Measurements from ENCODE around the gene SLC25A38.

Gene SLC25A38

DNA sequence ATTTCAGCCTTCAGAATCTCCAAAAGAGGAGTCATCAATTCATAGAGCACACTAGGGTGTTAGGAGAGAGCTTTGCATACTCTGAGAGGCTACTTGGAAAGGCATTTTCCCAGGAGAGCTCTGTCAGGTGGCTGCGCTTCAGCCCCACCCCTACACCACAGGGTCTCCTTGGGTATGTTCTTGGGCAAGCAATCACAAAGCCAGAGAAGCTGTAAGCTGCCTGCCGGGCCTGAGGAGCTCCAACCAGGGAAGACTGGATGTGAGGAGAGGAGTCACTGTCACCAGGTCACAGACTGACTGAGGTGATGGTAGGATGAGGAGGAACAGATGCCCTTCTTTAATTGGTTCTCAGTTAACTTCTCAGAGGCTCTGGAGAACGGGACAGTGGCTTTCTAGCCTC, 13.5 kb downstream of the SLC25A38 start:
- Histone ChIP-seq H3K27me3 (ENCODE audit: control insufficient read depth, insufficient read depth, low read length) (no peaks in the 10 kb centered on the region), H3K27ac (ENCODE audit: low read length) (no peak overlapping the region), H3K9ac (ENCODE audit: low read length) (no peak overlapping the region), H3K4me3 (ENCODE audit: low read length) (no peak overlapping the region), H3K36me3 (ENCODE audit: control insufficient read depth, low read depth, low read length) (peaks cover 55% of the 10 kb centered on the region), H3K9me3 (ENCODE audit: control insufficient read depth, low read depth, low read length) (no peaks in the 10 kb centered on the region), H3K4me1 (ENCODE audit: control insufficient read depth, low read depth, low read length) (peaks cover 2% of the 10 kb centered on the region)

DNA sequence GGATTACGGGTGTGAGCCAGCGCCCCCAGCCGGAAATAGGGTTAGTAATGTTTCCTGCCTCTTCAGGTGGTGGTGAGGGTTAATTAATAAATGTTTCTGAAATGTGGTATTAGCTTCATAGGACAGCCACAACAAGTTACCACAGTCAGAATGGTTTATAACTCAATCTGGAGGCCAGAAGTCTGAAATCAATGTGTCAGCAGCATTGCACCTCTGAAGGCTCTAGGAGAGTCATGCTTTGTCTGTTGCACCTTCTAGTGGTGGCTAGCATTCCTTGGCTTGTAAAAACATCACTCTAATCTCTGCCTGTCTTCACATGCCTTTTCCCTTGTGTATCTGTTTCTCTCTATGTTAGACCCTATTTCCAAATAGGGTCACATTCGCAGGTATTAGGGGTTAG, 15.5 kb downstream of the SLC25A38 start:
- peaks cover 37% of the 10 kb centered on the region for H3K36me3 ChIP-seq (ENCODE audit: control insufficient read depth, low read depth, low read length)
- H3K9me3 ChIP-seq (ENCODE audit: control insufficient read depth, low read depth, low read length): no peaks in the 10 kb centered on the region
- H3K9ac ChIP-seq (ENCODE audit: low read length): no peak overlapping the region
- H3K27ac ChIP-seq (ENCODE audit: low read length): no peak overlapping the region
- no peaks in the 10 kb centered on the region for H3K27me3 ChIP-seq (ENCODE audit: control insufficient read depth, insufficient read depth, low read length)
- H3K4me1 ChIP-seq (ENCODE audit: control insufficient read depth, low read depth, low read length): peaks cover 5% of the 10 kb centered on the region
- H3K4me3 ChIP-seq (ENCODE audit: low read length): no peak overlapping the region

GRCh38 chr3:39401983-39402382, 18.8 kb downstream of the SLC25A38 start:
- H3K4me3 ChIP-seq (ENCODE audit: low read length): no peak overlapping the region
- no peak overlapping the region for H3K27ac ChIP-seq (ENCODE audit: low read length)
- no peak overlapping the region for H3K9ac ChIP-seq (ENCODE audit: low read length)
- H3K9me3 ChIP-seq (ENCODE audit: control insufficient read depth, low read depth, low read length): no peaks in the 10 kb centered on the region
- H3K4me1 ChIP-seq (ENCODE audit: control insufficient read depth, low read depth, low read length): peaks cover 25% of the 10 kb centered on the region
- peaks cover 11% of the 10 kb centered on the region for H3K36me3 ChIP-seq (ENCODE audit: control insufficient read depth, low read depth, low read length)
- H3K27me3 ChIP-seq (ENCODE audit: control insufficient read depth, insufficient read depth, low read length): no peaks in the 10 kb centered on the region

DNA sequence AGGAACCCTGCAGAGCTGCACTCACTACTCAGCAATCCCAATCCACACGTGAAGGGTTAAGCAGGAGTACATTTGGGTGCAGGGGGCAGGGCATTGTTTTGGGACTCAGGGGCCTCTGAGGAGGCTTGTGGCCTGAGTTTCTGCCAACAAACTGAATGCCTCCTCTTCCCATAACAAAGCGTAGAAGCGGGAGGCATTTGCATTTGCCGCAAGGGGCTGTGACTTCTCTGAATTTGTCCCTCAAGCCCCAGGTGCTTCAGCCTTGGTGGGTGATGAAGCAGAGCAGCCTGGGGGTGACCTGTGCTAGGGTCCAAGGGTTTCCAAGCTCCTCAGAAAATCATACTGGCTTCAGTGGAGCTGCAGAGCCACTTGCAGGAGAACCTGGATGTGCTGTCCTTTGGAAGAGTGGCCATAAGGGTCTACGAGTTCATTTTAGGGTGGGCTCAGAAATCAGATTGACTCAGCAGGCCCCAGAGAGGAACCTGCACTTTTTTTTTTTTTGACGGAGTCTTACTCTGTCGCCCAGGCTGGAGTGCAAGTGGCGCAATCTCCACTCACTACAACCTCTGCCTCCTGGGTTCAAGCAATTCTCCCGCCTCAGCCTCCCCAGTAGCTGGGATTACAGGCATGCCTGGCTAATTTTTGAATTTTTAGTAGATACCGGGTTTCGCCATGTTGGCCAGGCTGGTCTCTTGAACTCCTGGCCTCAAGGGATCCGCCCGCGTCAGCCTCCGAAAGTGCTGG, 21.9 kb downstream of the SLC25A38 start:
- H3K4me1 ChIP-seq (ENCODE audit: control insufficient read depth, low read depth, low read length): peaks cover 42% of the 10 kb centered on the region
- no peaks in the 10 kb centered on the region for H3K27me3 ChIP-seq (ENCODE audit: control insufficient read depth, insufficient read depth, low read length)
- peak overlapping the region; percentile 76 for H3K27ac ChIP-seq (ENCODE audit: low read length)
- H3K9ac ChIP-seq (ENCODE audit: low read length): peak overlapping the region; percentile 99
- H3K36me3 ChIP-seq (ENCODE audit: control insufficient read depth, low read depth, low read length): peaks cover 31% of the 10 kb centered on the region
- H3K4me3 ChIP-seq (ENCODE audit: low read length): peak overlapping the region; percentile 99
- H3K9me3 ChIP-seq (ENCODE audit: control insufficient read depth, low read depth, low read length): no peaks in the 10 kb centered on the region

- peaks cover 38% of the 10 kb centered on the region for H3K36me3 ChIP-seq (ENCODE audit: control insufficient read depth, low read depth, low read length)
- H3K4me1 ChIP-seq (ENCODE audit: control insufficient read depth, low read depth, low read length): peaks cover 42% of the 10 kb centered on the region
These were observed 22.7 kb downstream of the SLC25A38 start for GRCh38 chr3:39405687-39406367.

GRCh38 chr3:39406368-39407258, 23.4 kb downstream of the SLC25A38 start, which contains the start of gene RPSA:
Gene RPSA (plus strand): TSS chr3:39406720. CDS start chr3:39407654, 934 bp downstream.
- peak within 1 kb of the TSS; percentile 95 for H3K27ac ChIP-seq (ENCODE audit: low read length)
- H3K9me3 ChIP-seq (ENCODE audit: control insufficient read depth, low read depth, low read length): no peaks in the 10 kb centered on the region
- H3K27me3 ChIP-seq (ENCODE audit: control insufficient read depth, insufficient read depth, low read length): no peaks in the 10 kb centered on the region
- H3K36me3 ChIP-seq (ENCODE audit: control insufficient read depth, low read depth, low read length): peaks cover 46% of the 10 kb centered on the region
- peak within 1 kb of the TSS; percentile 99 for H3K9ac ChIP-seq (ENCODE audit: low read length)
- H3K4me1 ChIP-seq (ENCODE audit: control insufficient read depth, low read depth, low read length): peaks cover 40% of the 10 kb centered on the region
- H3K4me3 ChIP-seq (ENCODE audit: low read length): peak within 1 kb of the TSS; percentile 99

More at GRCh38 chr3:39405687-39406367, 22.7 kb downstream of the SLC25A38 start:
- Histone ChIP-seq H3K9ac (ENCODE audit: low read length) (peak overlapping the region; percentile 99), H3K9me3 (ENCODE audit: control insufficient read depth, low read depth, low read length) (no peaks in the 10 kb centered on the region), H3K27me3 (ENCODE audit: control insufficient read depth, insufficient read depth, low read length) (no peaks in the 10 kb centered on the region), H3K27ac (ENCODE audit: low read length) (peak overlapping the region; percentile 80), H3K4me3 (ENCODE audit: low read length) (peak overlapping the region; percentile 99)

- H3K27me3 ChIP-seq (ENCODE audit: control insufficient read depth, insufficient read depth, low read length): no peaks in the 10 kb centered on the region
- H3K4me3 ChIP-seq (ENCODE audit: low read length): peak overlapping the region; percentile 99
- peaks cover 53% of the 10 kb centered on the region for H3K36me3 ChIP-seq (ENCODE audit: control insufficient read depth, low read depth, low read length)
- H3K4me1 ChIP-seq (ENCODE audit: control insufficient read depth, low read depth, low read length): peaks cover 39% of the 10 kb centered on the region
- peak overlapping the region; percentile 95 for H3K27ac ChIP-seq (ENCODE audit: low read length)
- H3K9me3 ChIP-seq (ENCODE audit: control insufficient read depth, low read depth, low read length): no peaks in the 10 kb centered on the region
- peak overlapping the region; percentile 99 for H3K9ac ChIP-seq (ENCODE audit: low read length)
These were observed 24.1 kb downstream of the SLC25A38 start for GRCh38 chr3:39407259-39407629.

GRCh38 chr3:39407773-39408492, 24.8 kb downstream of the SLC25A38 start:
- peaks cover 59% of the 10 kb centered on the region for H3K36me3 ChIP-seq (ENCODE audit: control insufficient read depth, low read depth, low read length)

GRCh38 chr3:39408493-39409372, 25.6 kb downstream of the SLC25A38 start:
- Histone ChIP-seq H3K4me3 (ENCODE audit: low read length) (peak overlapping the region; percentile 99), H3K36me3 (ENCODE audit: control insufficient read depth, low read depth, low read length) (peaks cover 67% of the 10 kb centered on the region), H3K27me3 (ENCODE audit: control insufficient read depth, insufficient read depth, low read length) (no peaks in the 10 kb centered on the region), H3K4me1 (ENCODE audit: control insufficient read depth, low read depth, low read length) (peaks cover 37% of the 10 kb centered on the region), H3K9ac (ENCODE audit: low read length) (peak overlapping the region; percentile 99), H3K9me3 (ENCODE audit: control insufficient read depth, low read depth, low read length) (no peaks in the 10 kb centered on the region), H3K27ac (ENCODE audit: low read length) (peak overlapping the region; percentile 95)

More at GRCh38 chr3:39407773-39408492, 24.8 kb downstream of the SLC25A38 start:
- Histone ChIP-seq H3K27ac (ENCODE audit: low read length) (peak overlapping the region; percentile 95), H3K9me3 (ENCODE audit: control insufficient read depth, low read depth, low read length) (no peaks in the 10 kb centered on the region), H3K27me3 (ENCODE audit: control insufficient read depth, insufficient read depth, low read length) (no peaks in the 10 kb centered on the region), H3K4me3 (ENCODE audit: low read length) (peak overlapping the region; percentile 99), H3K4me1 (ENCODE audit: control insufficient read depth, low read depth, low read length) (peaks cover 39% of the 10 kb centered on the region), H3K9ac (ENCODE audit: low read length) (peak overlapping the region; percentile 99)

- Histone ChIP-seq H3K9me3 (ENCODE audit: control insufficient read depth, low read depth, low read length) (no peaks in the 10 kb centered on the region), H3K9ac (ENCODE audit: low read length) (peak overlapping the region; percentile 18), H3K27me3 (ENCODE audit: control insufficient read depth, insufficient read depth, low read length) (no peaks in the 10 kb centered on the region), H3K4me3 (ENCODE audit: low read length) (peak overlapping the region; percentile 20), H3K36me3 (ENCODE audit: control insufficient read depth, low read depth, low read length) (peaks cover 73% of the 10 kb centered on the region), H3K4me1 (ENCODE audit: control insufficient read depth, low read depth, low read length) (peaks cover 28% of the 10 kb centered on the region), H3K27ac (ENCODE audit: low read length) (no peak overlapping the region)
These were observed 26.5 kb downstream of the SLC25A38 start for GRCh38 chr3:39409514-39410136.
